Fibroblast of skin of left biceps (primary cell): ENCODE measurements around the gene C3orf80.
"Not testable (repeated sequence)": the region's sequence is repeated elsewhere in the genome, so short reads cannot be mapped to it uniquely, and the experiment has no call there.

Experiments used
- DNase-seq, 2 experiments: peaks; one replicate each; pipeline ENCODE4 v3.0.0-alpha.2; 2013; ENCODE audit warnings: low read depth in 2 of 2

The C3orf80 gene

GRCh38 chr3:160225176-160226025, at the start of gene C3orf80:
Gene C3orf80 (plus strand): TSS chr3:160225422. CDS start chr3:160225636, 214 bp downstream.
- no peak for DNase-seq

GRCh38 chr3:160176923-160177322, 48.3 kb upstream of the C3orf80 start:
- DNase-seq, result no peak

- not testable (repeated sequence) for DNase-seq
Observed at GRCh38 chr3:160178661-160179060, 46.6 kb upstream of the C3orf80 start.

GRCh38 chr3:160179403-160179802, 45.8 kb upstream of the C3orf80 start:
- DNase-seq, result not testable (repeated sequence)

GRCh38 chr3:160179906-160180305, 45.3 kb upstream of the C3orf80 start:
- no peak for DNase-seq

GRCh38 chr3:160180581-160181216, 44.5 kb upstream of the C3orf80 start:
- DNase-seq, result peak; percentile 47 to 55

GRCh38 chr3:160183345-160184076, 41.7 kb upstream of the C3orf80 start:
- DNase-seq, result no peak

GRCh38 chr3:160184655-160185054, 40.6 kb upstream of the C3orf80 start:
- peak; percentile 80 to 85 for DNase-seq

GRCh38 chr3:160185751-160186150, 39.5 kb upstream of the C3orf80 start:
- no peak for DNase-seq

- no peak for DNase-seq
Observed at GRCh38 chr3:160187288-160187687, 37.9 kb upstream of the C3orf80 start.

GRCh38 chr3:160192310-160193029, 32.8 kb upstream of the C3orf80 start:
- no peak for DNase-seq

- no peak for DNase-seq
Observed at GRCh38 chr3:160193644-160194192, 31.5 kb upstream of the C3orf80 start.

GRCh38 chr3:160194438-160194837, 30.8 kb upstream of the C3orf80 start:
- no peak for DNase-seq

GRCh38 chr3:160195106-160195505, 30.1 kb upstream of the C3orf80 start:
- no peak for DNase-seq

- DNase-seq, result no peak
Observed at GRCh38 chr3:160196511-160197104, 28.6 kb upstream of the C3orf80 start.

- no peak for DNase-seq
Observed at GRCh38 chr3:160199108-160199507, 26.1 kb upstream of the C3orf80 start.

- DNase-seq, result no peak
Observed at GRCh38 chr3:160200353-160200752, 24.9 kb upstream of the C3orf80 start.

- DNase-seq, result not testable (repeated sequence)
Observed at GRCh38 chr3:160204396-160205011, 20.7 kb upstream of the C3orf80 start.

- no peak for DNase-seq
Observed at GRCh38 chr3:160205606-160206005, 19.6 kb upstream of the C3orf80 start.

- DNase-seq, result no peak
Observed at GRCh38 chr3:160210341-160210740, 14.9 kb upstream of the C3orf80 start.
